ENCODE measurements around the gene NAT10.

DNA sequence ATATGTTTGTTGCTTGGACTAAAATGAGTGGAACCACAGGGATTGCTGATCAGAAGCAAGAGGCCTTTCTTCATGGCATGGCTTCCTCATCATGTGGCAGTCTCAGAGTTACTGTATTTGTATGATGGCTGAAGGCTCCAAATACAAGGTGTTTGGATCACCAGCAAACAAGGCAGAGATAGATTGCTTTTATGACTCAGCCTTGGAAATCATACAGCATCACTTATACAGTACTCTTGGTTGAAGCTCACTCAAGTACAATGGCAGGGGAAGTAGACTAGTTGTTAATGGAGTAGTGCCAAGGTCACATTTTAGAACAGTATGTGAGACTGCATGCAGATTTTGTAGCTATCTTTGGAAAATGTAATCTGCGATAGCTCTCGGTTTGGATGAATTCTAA lies 37.3 kb upstream of the NAT10 start:
- TF ChIP-seq, protein P1, sequence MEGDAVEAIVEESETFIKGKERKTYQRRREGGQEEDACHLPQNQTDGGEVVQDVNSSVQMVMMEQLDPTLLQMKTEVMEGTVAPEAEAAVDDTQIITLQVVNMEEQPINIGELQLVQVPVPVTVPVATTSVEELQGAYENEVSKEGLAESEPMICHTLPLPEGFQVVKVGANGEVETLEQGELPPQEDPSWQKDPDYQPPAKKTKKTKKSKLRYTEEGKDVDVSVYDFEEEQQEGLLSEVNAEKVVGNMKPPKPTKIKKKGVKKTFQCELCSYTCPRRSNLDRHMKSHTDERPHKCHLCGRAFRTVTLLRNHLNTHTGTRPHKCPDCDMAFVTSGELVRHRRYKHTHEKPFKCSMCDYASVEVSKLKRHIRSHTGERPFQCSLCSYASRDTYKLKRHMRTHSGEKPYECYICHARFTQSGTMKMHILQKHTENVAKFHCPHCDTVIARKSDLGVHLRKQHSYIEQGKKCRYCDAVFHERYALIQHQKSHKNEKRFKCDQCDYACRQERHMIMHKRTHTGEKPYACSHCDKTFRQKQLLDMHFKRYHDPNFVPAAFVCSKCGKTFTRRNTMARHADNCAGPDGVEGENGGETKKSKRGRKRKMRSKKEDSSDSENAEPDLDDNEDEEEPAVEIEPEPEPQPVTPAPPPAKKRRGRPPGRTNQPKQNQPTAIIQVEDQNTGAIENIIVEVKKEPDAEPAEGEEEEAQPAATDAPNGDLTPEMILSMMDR (IDR thresholded peaks at IDR 0.05): no peak
- TF ChIP-seq POLR2A (IDR thresholded peaks at IDR 0.05): no peak
